Measurements from ENCODE around the gene C1orf226. TPM values are rescaled to one million over a fixed set of nuclear protein-coding genes. Genes with fewer than 3 reads are reported as not detected.

Gene C1orf226
- total RNA-seq, 1 donor: not detected

- H3K27me3 ChIP-seq (ENCODE audit: insufficient read depth, low read length): no peaks in the 10 kb centered on the region
- no peaks in the 10 kb centered on the region for H3K4me1 ChIP-seq (ENCODE audit: insufficient read depth, low read length)
- H3K9me3 ChIP-seq (ENCODE audit: low read depth, low read length): no peaks in the 10 kb centered on the region
- no peak overlapping the region for H3K4me3 ChIP-seq (ENCODE audit: low read length)
Observed at GRCh38 chr1:162371611-162372010, 9.9 kb upstream of the C1orf226 start.

GRCh38 chr1:162372159-162373071 lies 9.1 kb upstream of the C1orf226 start:
- H3K4me3 ChIP-seq (ENCODE audit: low read length): no peak overlapping the region
- no peaks in the 10 kb centered on the region for H3K9me3 ChIP-seq (ENCODE audit: low read depth, low read length)
- H3K27me3 ChIP-seq (ENCODE audit: insufficient read depth, low read length): no peaks in the 10 kb centered on the region
- no peaks in the 10 kb centered on the region for H3K4me1 ChIP-seq (ENCODE audit: insufficient read depth, low read length)

DNA sequence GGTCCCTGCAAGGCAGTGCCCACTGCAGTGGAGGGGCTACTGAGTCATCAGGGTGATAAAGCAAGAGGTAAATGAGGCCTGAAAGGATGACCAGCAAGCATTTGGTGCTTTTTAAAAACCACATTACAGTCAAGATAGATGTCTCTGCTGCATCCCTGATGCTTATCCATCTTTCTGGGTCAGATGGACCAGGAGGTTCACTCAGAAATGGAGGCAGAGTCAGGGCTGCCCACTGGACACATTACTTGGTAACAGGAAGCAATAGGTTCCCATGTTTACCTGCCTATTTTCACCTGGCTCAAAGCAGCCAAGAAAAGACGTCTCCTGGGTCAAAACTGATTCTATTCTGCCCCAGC lies 8.5 kb upstream of the C1orf226 start:
- Histone ChIP-seq H3K27me3 (ENCODE audit: insufficient read depth, low read length) (no peaks in the 10 kb centered on the region), H3K4me1 (ENCODE audit: insufficient read depth, low read length) (no peaks in the 10 kb centered on the region), H3K9me3 (ENCODE audit: low read depth, low read length) (no peaks in the 10 kb centered on the region), H3K4me3 (ENCODE audit: low read length) (no peak overlapping the region)

DNA sequence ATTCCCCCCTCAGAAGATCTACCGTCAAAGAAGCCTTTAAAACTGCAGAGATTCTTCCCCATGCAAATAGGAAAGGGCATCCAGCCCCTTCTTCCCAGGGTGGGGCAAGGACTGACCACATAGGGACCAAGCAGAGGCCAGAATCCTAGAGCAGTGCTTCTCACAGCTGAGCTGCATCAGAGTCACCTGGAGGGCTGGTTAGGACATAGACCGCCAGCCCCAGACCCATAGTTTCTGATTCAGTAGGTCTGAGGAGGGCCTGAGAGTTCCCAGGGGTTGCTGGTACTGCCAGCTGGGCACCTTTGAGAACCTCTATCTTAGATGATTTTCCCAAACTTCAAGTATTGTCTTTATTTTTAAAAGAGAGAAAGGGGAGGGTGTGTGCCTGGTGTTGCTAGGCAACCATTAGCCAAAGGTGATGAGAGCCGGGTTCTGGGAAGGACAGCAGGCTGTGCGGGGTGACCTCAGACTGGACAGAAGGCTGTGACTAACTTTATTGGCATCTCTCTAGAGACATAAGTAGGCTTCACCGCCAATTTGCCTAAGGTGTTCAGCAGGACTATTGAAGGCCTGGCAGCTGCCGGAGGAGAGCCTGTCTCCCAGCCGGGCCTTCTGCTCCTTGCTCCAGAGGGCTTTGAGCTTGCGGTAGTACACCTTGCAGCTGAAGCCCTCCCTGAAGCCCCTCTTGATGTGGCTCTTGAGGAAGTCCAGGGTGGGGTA lies 7.8 kb upstream of the C1orf226 start:
- no peak overlapping the region for H3K4me3 ChIP-seq (ENCODE audit: low read length)
- no peaks in the 10 kb centered on the region for H3K9me3 ChIP-seq (ENCODE audit: low read depth, low read length)
- H3K4me1 ChIP-seq (ENCODE audit: insufficient read depth, low read length): no peaks in the 10 kb centered on the region
- H3K27me3 ChIP-seq (ENCODE audit: insufficient read depth, low read length): no peaks in the 10 kb centered on the region

DNA sequence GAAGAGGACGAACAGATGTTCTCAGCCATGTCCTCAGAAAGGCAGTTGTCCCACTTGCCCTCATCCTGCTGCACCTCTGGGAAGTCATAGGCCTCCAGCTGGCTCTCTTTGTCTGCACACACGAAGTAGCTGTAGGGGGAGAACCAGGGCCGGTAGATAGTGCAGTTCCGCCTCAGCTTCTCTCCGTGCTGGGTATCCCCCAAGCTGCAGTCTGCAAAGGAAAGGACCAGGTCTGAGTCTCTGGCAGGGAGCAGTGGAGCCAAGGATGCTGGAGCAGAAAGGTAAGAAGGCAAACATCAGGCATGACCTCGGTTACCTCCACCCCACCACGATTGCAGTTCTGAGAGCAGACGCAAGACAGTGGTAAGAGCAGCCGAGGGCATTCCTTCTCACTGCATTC lies 7.1 kb upstream of the C1orf226 start:
- Histone ChIP-seq H3K4me1 (ENCODE audit: insufficient read depth, low read length) (no peaks in the 10 kb centered on the region), H3K27me3 (ENCODE audit: insufficient read depth, low read length) (no peaks in the 10 kb centered on the region), H3K4me3 (ENCODE audit: low read length) (no peak overlapping the region), H3K9me3 (ENCODE audit: low read depth, low read length) (no peaks in the 10 kb centered on the region)

- no peak overlapping the region for H3K4me3 ChIP-seq (ENCODE audit: low read length)
- H3K9me3 ChIP-seq (ENCODE audit: low read depth, low read length): no peaks in the 10 kb centered on the region
- no peaks in the 10 kb centered on the region for H3K4me1 ChIP-seq (ENCODE audit: insufficient read depth, low read length)
- no peaks in the 10 kb centered on the region for H3K27me3 ChIP-seq (ENCODE audit: insufficient read depth, low read length)
Observed at GRCh38 chr1:162375463-162375862, 6.1 kb upstream of the C1orf226 start.

DNA sequence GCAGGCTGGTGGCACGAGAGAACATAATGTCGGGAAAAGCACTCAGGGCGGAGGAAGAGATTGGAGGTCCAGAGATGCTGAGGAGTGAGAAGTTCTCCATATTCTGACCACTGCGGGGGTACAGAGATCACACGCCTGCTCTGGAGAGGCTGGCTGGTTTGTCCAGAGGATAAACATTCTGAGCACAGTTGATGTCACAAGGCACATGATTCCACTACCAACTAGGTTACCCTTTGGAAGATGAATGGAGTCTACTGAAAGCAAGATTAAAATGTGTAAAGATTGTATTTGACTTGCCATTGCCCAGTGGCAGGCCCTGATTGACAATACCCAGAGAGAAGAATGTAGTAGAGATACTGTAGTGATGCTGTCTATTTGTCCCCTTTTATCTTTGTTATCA lies 4.8 kb upstream of the C1orf226 start, which contains the start of gene SPATA46:
SPATA46 (minus strand) TSS at position 164 of the 400 bp plus-strand sequence; CDS start at position 100, 64 bp downstream.
- no peaks in the 10 kb centered on the region for H3K9me3 ChIP-seq (ENCODE audit: low read depth, low read length)
- H3K4me1 ChIP-seq (ENCODE audit: insufficient read depth, low read length): no peaks in the 10 kb centered on the region
- no peak within 1 kb of the TSS for H3K4me3 ChIP-seq (ENCODE audit: low read length)
- no peaks in the 10 kb centered on the region for H3K27me3 ChIP-seq (ENCODE audit: insufficient read depth, low read length)

- no peaks in the 10 kb centered on the region for H3K27me3 ChIP-seq (ENCODE audit: insufficient read depth, low read length)
- no peaks in the 10 kb centered on the region for H3K4me1 ChIP-seq (ENCODE audit: insufficient read depth, low read length)
- no peak overlapping the region for H3K4me3 ChIP-seq (ENCODE audit: low read length)
- no peaks in the 10 kb centered on the region for H3K9me3 ChIP-seq (ENCODE audit: low read depth, low read length)
Observed at GRCh38 chr1:162380061-162380846, 1.3 kb upstream of the C1orf226 start.

DNA sequence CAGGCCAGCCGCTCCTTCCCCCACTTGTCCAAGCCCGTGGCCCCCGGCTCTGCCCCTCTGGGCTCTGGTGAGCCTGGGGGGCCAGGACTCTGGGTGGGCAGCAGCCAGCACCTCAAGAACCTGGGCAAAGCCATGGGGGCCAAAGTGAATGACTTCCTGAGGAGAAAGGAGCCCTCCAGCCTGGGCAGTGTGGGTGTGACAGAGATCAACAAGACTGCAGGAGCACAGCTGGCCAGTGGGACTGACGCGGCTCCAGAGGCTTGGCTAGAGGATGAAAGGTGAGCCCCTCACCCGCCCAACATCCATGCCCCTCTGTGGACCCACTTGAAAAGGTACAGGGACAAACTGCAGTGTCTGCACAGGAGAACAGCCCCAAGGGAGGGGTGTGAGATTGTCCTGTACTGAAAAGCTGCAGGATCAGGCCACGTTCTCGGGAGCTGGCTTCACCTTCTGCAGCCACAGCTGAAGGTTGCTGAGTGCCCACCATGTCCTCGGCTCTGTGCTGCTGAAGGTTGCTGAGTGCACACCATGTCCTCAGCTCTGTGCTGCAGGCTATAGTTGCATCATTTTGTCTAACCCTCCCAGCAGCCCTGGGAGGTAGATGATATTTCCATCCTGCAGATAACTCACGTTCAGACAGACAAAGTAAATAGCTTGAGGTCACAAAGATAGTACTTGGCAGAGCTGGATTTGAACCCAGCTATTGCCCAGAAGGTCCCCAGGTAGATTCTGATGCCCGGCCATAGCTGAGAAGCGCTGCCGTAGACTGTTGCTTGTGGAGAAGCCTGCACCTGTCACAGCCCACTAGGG lies 618 bp downstream of the C1orf226 start:
- Histone ChIP-seq H3K9me3 (ENCODE audit: low read depth, low read length) (no peaks in the 10 kb centered on the region), H3K4me1 (ENCODE audit: insufficient read depth, low read length) (no peaks in the 10 kb centered on the region), H3K27me3 (ENCODE audit: insufficient read depth, low read length) (no peaks in the 10 kb centered on the region), H3K4me3 (ENCODE audit: low read length) (no peak overlapping the region)

DNA sequence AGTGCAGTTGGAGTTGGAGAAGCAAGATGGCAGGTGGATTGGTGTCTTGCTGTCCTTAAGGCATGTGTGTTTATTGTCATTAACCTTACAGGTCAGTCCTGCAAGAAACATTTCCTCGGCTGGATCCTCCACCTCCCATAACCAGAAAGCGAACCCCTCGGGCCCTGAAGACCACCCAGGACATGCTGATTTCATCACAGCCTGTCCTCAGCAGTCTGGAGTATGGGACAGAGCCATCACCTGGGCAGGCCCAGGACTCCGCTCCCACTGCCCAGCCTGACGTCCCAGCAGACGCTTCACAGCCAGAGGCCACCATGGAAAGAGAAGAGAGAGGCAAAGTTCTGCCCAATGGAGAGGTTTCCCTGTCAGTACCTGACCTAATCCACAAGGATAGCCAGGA lies 1.6 kb downstream of the C1orf226 start:
- Histone ChIP-seq H3K4me1 (ENCODE audit: insufficient read depth, low read length) (no peaks in the 10 kb centered on the region), H3K9me3 (ENCODE audit: low read depth, low read length) (no peaks in the 10 kb centered on the region), H3K4me3 (ENCODE audit: low read length) (no peak overlapping the region), H3K27me3 (ENCODE audit: insufficient read depth, low read length) (no peaks in the 10 kb centered on the region)

GRCh38 chr1:162383516-162383915 lies 2.0 kb downstream of the C1orf226 start:
- H3K4me1 ChIP-seq (ENCODE audit: insufficient read depth, low read length): no peaks in the 10 kb centered on the region
- no peak overlapping the region for H3K4me3 ChIP-seq (ENCODE audit: low read length)
- no peaks in the 10 kb centered on the region for H3K27me3 ChIP-seq (ENCODE audit: insufficient read depth, low read length)
- H3K9me3 ChIP-seq (ENCODE audit: low read depth, low read length): no peaks in the 10 kb centered on the region

- Histone ChIP-seq H3K4me3 (ENCODE audit: low read length) (no peak overlapping the region), H3K27me3 (ENCODE audit: insufficient read depth, low read length) (no peaks in the 10 kb centered on the region), H3K9me3 (ENCODE audit: low read depth, low read length) (no peaks in the 10 kb centered on the region), H3K4me1 (ENCODE audit: insufficient read depth, low read length) (peaks cover 3% of the 10 kb centered on the region)
Observed at GRCh38 chr1:162384116-162384515, 2.6 kb downstream of the C1orf226 start.

DNA sequence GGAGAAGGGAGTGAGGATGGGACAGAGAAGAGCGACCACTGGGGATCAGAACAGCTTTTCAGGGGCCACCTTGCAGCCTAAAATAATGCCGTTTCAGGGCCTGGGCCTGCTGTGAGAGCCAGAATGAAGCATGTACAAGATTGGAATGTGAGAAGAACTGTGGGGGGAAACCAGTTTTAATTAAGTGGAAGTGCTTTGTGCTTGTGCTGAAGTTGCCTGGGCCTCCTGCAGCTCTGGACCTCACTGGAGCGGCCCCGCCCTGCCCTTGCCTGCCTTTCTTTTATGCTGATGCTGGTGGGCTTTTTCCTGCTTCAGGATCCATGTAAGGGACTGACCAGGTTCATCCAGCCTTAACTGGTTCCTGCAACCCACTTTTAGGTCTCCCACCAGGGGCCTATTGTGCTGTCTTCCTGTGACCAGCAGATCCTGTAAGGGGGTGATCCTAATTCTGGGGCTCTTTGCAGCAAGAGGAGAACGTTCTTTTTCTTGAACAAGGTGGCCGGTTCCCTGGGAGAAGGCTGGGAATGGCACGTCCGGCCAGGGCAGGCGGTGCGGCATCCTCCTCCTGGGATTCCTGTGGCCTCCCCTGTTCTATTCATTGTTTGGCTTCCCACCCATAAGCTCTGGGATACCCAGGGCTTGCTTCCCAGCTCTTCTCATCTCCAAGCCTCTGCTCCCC lies 3.2 kb downstream of the C1orf226 start:
- H3K27me3 ChIP-seq (ENCODE audit: insufficient read depth, low read length): no peaks in the 10 kb centered on the region

GRCh38 chr1:162385280-162385623 lies 3.7 kb downstream of the C1orf226 start:
- Histone ChIP-seq H3K27me3 (ENCODE audit: insufficient read depth, low read length) (no peaks in the 10 kb centered on the region), H3K9me3 (ENCODE audit: low read depth, low read length) (no peaks in the 10 kb centered on the region), H3K4me3 (ENCODE audit: low read length) (no peak overlapping the region), H3K4me1 (ENCODE audit: insufficient read depth, low read length) (peaks cover 9% of the 10 kb centered on the region)

More for the DNA sequence above, 3.2 kb downstream of the C1orf226 start:
- Histone ChIP-seq H3K4me1 (ENCODE audit: insufficient read depth, low read length) (peaks cover 9% of the 10 kb centered on the region), H3K4me3 (ENCODE audit: low read length) (no peak overlapping the region), H3K9me3 (ENCODE audit: low read depth, low read length) (no peaks in the 10 kb centered on the region)

All from mononuclear cell (primary cell).